RKO (cell line): Measurements from ENCODE around the gene CREG1.

Experiments
- DNase-seq: peaks from one replicate; pipeline ENCODE4 v3.0.0-alpha.2; 2016; ENCODE audit warnings: low spot score

The CREG1 gene

GRCh38 chr1:167529829-167530474, 23.6 kb downstream of the CREG1 start:
- DNase-seq = no peak

DNA sequence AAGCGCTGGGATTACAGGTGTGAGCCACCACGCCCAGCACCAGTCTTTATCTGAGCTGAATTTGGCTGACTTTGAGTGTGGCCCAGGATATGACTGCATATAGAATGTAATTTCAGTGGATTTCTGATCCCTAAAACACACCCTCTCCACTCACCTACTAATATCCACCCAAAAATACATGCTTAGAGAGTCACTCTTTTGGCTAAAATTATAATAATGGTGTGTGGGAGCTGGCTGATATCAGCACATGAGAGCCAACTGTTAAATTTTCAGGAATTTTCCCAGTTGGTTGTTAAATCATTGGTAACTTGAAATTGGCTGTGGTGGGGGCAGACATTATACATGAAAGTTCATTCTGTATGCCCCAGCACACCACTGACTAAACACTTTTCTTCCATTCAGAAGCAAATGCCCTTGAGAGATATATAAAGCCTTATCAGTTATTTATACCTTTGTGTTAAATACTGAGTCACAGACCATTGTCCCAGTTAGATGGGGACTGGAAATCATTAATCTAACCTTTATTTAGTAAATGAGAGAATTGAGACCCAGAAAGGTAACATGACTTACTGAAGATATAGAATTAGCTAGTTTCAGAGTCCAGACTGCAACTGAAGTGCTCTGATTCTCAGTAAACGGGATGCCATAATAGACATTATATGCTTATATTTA, 25.4 kb downstream of the CREG1 start:
- no peak for DNase-seq

- no peak for DNase-seq
These were observed 26.7 kb downstream of the CREG1 start for GRCh38 chr1:167526667-167527383.

DNA sequence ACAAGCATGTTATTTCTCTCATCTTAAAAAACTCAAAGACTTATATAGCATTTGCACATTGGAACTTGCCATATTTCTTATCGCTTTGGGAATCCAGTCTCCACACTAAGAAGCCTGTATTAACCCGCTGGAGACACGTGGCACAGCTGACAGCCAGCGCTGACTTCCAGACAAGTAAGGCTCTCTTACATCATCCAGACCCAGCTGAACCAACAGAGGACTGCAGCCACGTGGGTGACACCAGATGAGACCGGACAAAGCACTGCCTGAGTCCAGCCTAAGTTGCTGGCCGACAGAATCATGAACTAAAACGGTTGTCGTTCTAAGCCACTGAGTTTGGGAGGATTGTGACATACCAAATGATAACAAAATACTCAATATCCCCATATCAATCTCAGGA, 28.9 kb downstream of the CREG1 start:
- no peak for DNase-seq

DNA sequence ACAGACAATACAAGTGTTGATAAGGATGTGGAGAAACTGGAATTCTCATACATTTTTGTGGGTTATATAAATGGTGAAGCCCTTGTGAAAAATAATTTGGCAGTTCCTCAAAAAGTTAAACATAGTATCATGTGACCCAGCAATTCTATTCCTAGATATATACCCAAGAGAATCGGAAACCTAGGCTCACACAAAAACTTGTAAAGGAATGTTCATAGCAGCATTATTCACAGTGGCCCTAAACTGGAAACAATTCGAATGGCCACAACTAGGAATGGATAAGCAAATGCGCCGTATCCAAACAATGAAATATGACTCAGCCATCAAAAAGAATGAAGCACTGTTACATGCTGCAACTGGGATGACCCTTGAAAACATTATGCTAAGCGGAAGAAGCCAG, 31.3 kb downstream of the CREG1 start:
- DNase-seq = no peak

- no peak for DNase-seq
These were observed 32.8 kb downstream of the CREG1 start for GRCh38 chr1:167520711-167521206.

- DNase-seq = no peak
These were observed 35.2 kb downstream of the CREG1 start, which contains the start of gene CD247 for GRCh38 chr1:167518331-167518700. CD247 (minus strand) TSS chr1:167518529; CDS start chr1:167518465, 64 bp downstream.

GRCh38 chr1:167517535-167518330, 35.8 kb downstream of the CREG1 start:
- DNase-seq = peak; percentile 90

- DNase-seq = no peak
These were observed 36.9 kb downstream of the CREG1 start for GRCh38 chr1:167516404-167517388.

GRCh38 chr1:167515893-167516321, 37.7 kb downstream of the CREG1 start:
- DNase-seq = no peak

- no peak for DNase-seq
These were observed 38.1 kb downstream of the CREG1 start for GRCh38 chr1:167515461-167515860.

DNA sequence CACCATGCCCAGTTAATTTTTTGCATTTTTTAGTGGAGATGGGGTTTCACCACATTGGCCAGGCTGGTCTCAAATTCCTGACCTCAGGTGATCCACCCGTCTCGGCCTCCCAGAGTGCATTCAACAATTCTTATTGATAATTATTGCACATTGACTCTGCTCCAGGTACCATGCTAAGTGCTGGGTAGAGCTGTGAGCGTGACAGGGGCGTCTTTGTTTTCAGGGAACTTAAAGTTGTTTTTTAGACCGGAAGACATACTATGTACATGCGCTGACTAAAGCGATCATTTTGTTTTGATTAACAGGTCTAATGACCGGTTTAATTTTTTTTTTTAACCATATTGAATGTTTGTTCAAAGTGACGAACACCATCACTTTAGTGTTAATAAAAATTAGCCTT, 39.3 kb downstream of the CREG1 start:
- DNase-seq = no peak

DNA sequence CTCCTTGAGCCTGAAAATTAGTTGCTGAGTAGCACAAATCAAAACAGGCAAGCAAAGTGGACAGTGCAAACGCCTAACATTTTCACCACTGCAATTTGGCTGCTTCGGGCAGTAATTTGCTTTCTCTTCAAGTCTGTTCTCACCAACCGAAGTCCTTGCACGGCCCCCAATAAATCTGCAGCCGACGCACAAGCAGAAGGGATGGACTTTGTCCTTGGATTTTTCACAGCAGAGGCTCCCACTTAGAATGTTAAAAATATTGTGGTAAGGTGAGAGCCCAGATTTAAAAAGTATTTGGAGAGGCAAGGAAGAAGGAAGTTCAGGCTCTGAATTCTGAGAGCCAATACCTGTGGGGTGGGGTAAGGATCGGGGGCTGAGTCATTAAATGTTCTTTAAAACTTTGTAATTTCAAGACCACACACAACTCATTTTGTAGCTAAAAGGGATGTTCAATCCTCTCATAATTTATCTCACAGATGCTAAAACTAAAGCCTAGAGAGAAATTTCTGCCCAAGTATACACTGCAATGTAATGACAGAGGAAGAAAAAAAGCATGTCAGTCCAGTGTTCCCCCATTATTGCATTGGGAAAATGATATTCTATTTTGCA, 41.4 kb downstream of the CREG1 start:
- no peak for DNase-seq

DNA sequence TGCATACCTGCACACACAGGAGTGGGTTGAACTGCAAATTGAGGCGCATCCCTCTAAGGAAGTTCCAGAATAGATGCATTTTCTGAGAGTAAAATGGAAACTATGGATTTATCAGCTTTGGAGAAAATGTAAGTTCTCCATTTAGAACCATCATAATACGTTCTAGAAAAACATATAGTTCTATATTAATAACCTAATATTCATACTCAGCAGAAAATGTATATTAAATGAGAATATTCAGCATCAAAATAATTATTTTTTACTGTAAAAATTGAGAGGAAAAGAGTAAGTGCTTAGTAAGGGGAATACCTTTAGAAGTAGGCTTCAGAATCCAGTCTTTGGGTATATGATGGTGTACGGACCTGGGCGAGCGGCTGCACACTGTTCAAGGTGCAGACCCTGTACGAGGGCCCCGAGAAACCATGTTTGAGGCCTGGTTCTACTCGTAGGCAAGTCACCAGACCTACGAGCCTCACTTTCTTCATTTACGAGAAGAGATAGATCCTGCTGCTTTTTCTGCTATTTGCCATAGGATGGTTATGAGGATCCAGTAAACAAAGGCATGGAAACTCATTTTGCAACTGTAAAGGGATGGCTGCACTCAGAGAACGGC, 42.1 kb downstream of the CREG1 start:
- no peak for DNase-seq

GRCh38 chr1:167510881-167511280, 42.7 kb downstream of the CREG1 start:
- DNase-seq = no peak

- DNase-seq = no peak
These were observed 43.3 kb downstream of the CREG1 start for GRCh38 chr1:167510244-167510643.

DNA sequence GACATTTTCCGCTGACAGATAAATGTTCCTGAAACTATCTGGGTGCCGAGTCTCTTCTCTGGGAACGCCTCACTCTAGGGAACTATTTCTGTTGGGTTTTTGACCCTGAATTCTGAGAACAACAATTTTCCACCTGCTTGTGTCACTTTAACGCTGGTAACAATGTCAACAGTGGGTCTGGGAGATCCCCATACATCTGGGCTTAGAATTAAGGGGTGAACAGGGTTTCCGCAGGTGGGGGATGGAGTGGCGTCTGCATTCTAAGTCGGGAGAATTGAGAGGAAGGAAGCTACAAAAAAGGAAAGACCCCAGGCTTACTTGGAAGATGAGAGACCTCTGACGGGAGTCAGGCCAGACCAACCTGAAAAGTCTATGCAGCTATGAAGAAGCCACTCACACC, 44.0 kb downstream of the CREG1 start:
- no peak for DNase-seq

- DNase-seq = no peak
These were observed 45.8 kb downstream of the CREG1 start for GRCh38 chr1:167507719-167508118.

DNA sequence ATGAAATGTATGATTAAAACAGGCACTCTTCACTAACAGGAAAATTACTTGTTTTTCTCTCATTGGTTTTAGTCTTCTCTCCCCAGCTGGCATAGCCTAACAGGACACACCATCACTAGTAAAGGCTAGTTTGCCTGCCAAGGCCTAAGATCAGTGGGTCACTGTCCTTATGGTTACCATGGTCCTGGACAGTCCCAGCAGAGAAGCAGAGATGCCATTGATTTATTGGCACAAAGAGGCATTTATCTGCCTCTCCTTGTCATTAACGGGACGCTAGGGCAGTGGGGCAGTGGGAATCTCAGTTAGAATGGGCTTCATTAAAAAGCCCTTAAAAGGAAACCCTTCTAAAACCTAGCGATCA, 49.1 kb downstream of the CREG1 start:
- no peak for DNase-seq
